ENCODE data around the gene TMEM94. TPM values are rescaled to one million over a fixed set of nuclear protein-coding genes. Genes with fewer than 3 reads are reported as not detected.

TMEM94 gene
- total and polyA plus RNA-seq, 9 of the 15 experiments (the other 6 are each of a cell fraction or from before 2014, with no cell fraction given): 0.35 to 48.1 (median 14.4) TPM

- TF ChIP-seq THAP12 (CRISPR knock-in tag; IDR thresholded peaks at IDR 0.05) (no peak), CSDE1 (IDR thresholded peaks at IDR 0.05) (no peak), FOSL1 (tag; conservative IDR thresholded peaks at IDR 0.05) (0 out of 2 replicates have a peak, but pooled peaks have one; percentile 5), HMBOX1 (IDR thresholded peaks at IDR 0.05) (no peak), PCBP2 (IDR thresholded peaks at IDR 0.05; ENCODE audit: low read depth, low read length, poor library complexity, severe bottlenecking) (no peak), ARNT (IDR thresholded peaks at IDR 0.05) (no peak), PKNOX1 (IDR thresholded peaks at IDR 0.05) (peak; percentile 50), PBX2 (CRISPR knock-in tag; IDR thresholded peaks at IDR 0.05; ENCODE audit: low read depth) (no peak), PBX2 (tag; conservative IDR thresholded peaks at IDR 0.05; ENCODE audit: low read depth) (peak; percentile 68), VEZF1 (CRISPR knock-in tag; IDR thresholded peaks at IDR 0.05) (peak; percentile 93), BACH1 (tag; IDR thresholded peaks at IDR 0.05) (no peak), ZNF395 (CRISPR knock-in tag; IDR thresholded peaks at IDR 0.05) (0 out of 2 replicates have a peak, but pooled peaks have one; percentile 29), RNF2 (IDR thresholded peaks at IDR 0.05) (no peak)
These were observed at the start of gene TMEM94 (continued) for GRCh38 chr17:75456417-75457046.
